ENCODE results near the gene RNASE8.
"Not testable (repeated sequence)": the region's sequence is repeated elsewhere in the genome, so short reads cannot be mapped to it uniquely, and the experiment has no call there.

Gene RNASE8

GRCh38 chr14:21057803-21058675 lies at the start of gene RNASE8:
TSS of gene RNASE8 (plus strand) at chr14:21057822. CDS start at chr14:21057893, 71 bp downstream.
- DNase-seq (ENCODE audit: low read depth) = no peak

- not testable (repeated sequence) for DNase-seq (ENCODE audit: low read depth)
These were observed 47.9 kb upstream of the RNASE8 start for GRCh38 chr14:21009721-21010120.

GRCh38 chr14:21011136-21011535 lies 46.5 kb upstream of the RNASE8 start:
- DNase-seq (ENCODE audit: low read depth) = no peak

- peak; percentile 65 for DNase-seq (ENCODE audit: low read depth)
These were observed 42.8 kb upstream of the RNASE8 start for GRCh38 chr14:21014761-21015190.

- no peak for DNase-seq (ENCODE audit: low read depth)
These were observed 42.3 kb upstream of the RNASE8 start for GRCh38 chr14:21015312-21015711.

- no peak for DNase-seq (ENCODE audit: low read depth)
These were observed 41.0 kb upstream of the RNASE8 start for GRCh38 chr14:21016413-21017190.

- no peak for DNase-seq (ENCODE audit: low read depth)
These were observed 39.9 kb upstream of the RNASE8 start for GRCh38 chr14:21017528-21018245.

- DNase-seq (ENCODE audit: low read depth) = no peak
These were observed 39.3 kb upstream of the RNASE8 start for GRCh38 chr14:21018286-21018685.

GRCh38 chr14:21018781-21019180 lies 38.8 kb upstream of the RNASE8 start:
- DNase-seq (ENCODE audit: low read depth) = no peak

GRCh38 chr14:21019366-21019765 lies 38.3 kb upstream of the RNASE8 start:
- DNase-seq (ENCODE audit: low read depth) = no peak

- no peak for DNase-seq (ENCODE audit: low read depth)
These were observed 36.6 kb upstream of the RNASE8 start for GRCh38 chr14:21020977-21021545.

- DNase-seq (ENCODE audit: low read depth) = no peak
These were observed 34.9 kb upstream of the RNASE8 start for GRCh38 chr14:21022686-21023085.

- DNase-seq (ENCODE audit: low read depth) = no peak
These were observed 34.4 kb upstream of the RNASE8 start for GRCh38 chr14:21023174-21023573.

- no peak for DNase-seq (ENCODE audit: low read depth)
These were observed 33.6 kb upstream of the RNASE8 start for GRCh38 chr14:21023817-21024584.

GRCh38 chr14:21024585-21025370 lies 32.8 kb upstream of the RNASE8 start, which contains the start of gene NDRG2:
TSS of gene NDRG2 (minus strand) at chr14:21025061. CDS start at chr14:21023315, 1,746 bp downstream.
- DNase-seq (ENCODE audit: low read depth) = peak; percentile 68

GRCh38 chr14:21025371-21026273 lies 32.0 kb upstream of the RNASE8 start:
- no peak for DNase-seq (ENCODE audit: low read depth)

GRCh38 chr14:21026274-21026987 lies 31.2 kb upstream of the RNASE8 start:
- no peak for DNase-seq (ENCODE audit: low read depth)

GRCh38 chr14:21026988-21027315 lies 30.7 kb upstream of the RNASE8 start:
- no peak for DNase-seq (ENCODE audit: low read depth)

- DNase-seq (ENCODE audit: low read depth) = no peak
These were observed 27.7 kb upstream of the RNASE8 start, which contains the start of gene TPPP2 for GRCh38 chr14:21029917-21030316. TSS of gene TPPP2 (plus strand) at chr14:21030217. CDS start at chr14:21030582, 365 bp downstream.
